Cardiac fibroblast (primary cell): ENCODE data around the gene EIF5.

Experiments
- DNase-seq, 2 donors: peaks; one replicate each; pipeline versions ENCODE4 v3.0.0 to v3.0.0-alpha.2; 2010; ENCODE audit warnings: low read depth in 2 of 2
- H3K4me3 ChIP-seq, 2 donors: replicated peaks in 1 of 2; 1 replicate in 1 of 2; 2 replicates in 1 of 2; pipeline ENCODE4 v1.5.1; 2011; ENCODE audit warnings: low read depth in 2 of 2, low read length in 2 of 2, mild to moderate bottlenecking in 2 of 2, moderate library complexity in 1 of 2
- CTCF ChIP-seq: IDR thresholded peaks from one replicate; pipeline ENCODE4 v1.5.1; 2011; ENCODE audit warnings: low read depth, mild to moderate bottlenecking, low read length, inconsistent platforms

The EIF5 gene

GRCh38 chr14:103343905-103344797 lies 10.1 kb downstream of the EIF5 start:
- no peak for DNase-seq
- TF ChIP-seq CTCF = no peak
- no peak overlapping the region for H3K4me3 ChIP-seq

DNA sequence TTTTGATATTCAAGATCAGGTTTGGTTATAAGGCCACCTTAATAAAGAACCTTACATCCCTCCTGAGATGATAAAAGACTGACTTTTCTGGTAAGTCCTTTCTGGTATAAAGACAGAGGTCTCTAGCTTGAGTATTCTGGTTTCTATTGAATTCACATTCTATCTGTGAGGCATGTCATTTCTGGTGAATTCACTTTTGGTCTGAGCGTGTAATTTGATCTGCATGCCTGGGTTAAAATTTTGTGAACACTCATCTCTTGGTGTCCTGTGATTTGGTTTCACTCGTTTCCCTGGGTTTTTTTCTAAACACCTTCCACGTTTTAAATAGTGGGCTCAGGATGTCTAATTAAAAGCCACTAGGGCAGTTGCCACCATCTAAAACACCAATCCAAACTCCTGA lies 12.2 kb downstream of the EIF5 start:
- H3K4me3 ChIP-seq = no peak overlapping the region
- no peak for TF ChIP-seq CTCF
- DNase-seq = no peak

DNA sequence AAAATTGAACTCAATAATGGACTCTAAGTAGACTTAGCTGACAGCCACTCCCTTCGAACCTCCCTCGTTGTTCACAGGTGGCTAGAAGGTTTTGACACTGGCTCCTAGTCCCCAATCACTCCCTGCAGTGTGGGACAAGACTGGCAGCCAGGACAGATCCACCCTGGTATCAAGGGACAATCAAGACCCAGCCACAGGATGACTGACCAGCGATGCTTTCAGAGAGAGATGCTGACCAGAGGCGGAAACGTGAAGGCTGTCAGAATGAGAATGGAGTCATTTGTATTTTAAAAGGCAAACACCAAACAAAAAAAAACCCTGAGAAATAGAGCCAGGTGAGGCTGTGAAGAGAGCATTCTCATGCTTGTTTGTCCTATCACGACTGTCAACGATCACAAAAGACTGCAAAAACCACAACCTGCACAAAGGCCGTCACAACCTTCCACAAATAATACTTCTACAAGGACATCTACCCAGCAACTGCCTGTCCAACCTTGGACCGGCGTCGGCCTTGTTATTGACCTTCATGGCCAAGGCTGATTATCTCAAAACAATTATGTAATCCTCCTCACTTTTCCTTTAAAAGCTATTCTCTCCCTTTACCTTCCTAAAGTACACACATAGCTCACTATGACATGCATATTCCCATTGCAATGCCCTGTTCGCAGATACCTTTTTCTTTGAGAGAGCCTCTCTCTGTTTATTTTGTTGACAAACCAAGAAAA lies 13.2 kb downstream of the EIF5 start:
- TF ChIP-seq CTCF = no peak
- DNase-seq = no peak
- no peak overlapping the region for H3K4me3 ChIP-seq

GRCh38 chr14:103348154-103348553 lies 14.1 kb downstream of the EIF5 start:
- no peak for DNase-seq
- TF ChIP-seq CTCF = no peak
- no peak overlapping the region for H3K4me3 ChIP-seq

GRCh38 chr14:103349982-103350381 lies 15.9 kb downstream of the EIF5 start:
- H3K4me3 ChIP-seq = no peak overlapping the region
- TF ChIP-seq CTCF = no peak
- DNase-seq = no peak

GRCh38 chr14:103353362-103353761 lies 19.3 kb downstream of the EIF5 start:
- no peak for DNase-seq
- no peak overlapping the region for H3K4me3 ChIP-seq
- TF ChIP-seq CTCF = no peak
